Sigmoid colon (tissue), 4 donors: ENCODE measurements around the gene FBP2.

ENCODE experiments used
- POLR2A ChIP-seq, 2 donors: fragments of 450-650 bp; IDR thresholded peaks; one replicate each; pipeline ENCODE4 v1.6.1; 2016; ENCODE audit warnings: antibody characterized with exemption in 2 of 2, mild to moderate bottlenecking in 2 of 2, moderate library complexity in 2 of 2
- POLR2AphosphoS5 ChIP-seq, 4 donors: sonication (generic); formaldehyde crosslinking; IDR thresholded peaks; one replicate each; pipeline ENCODE4 v1.6.1; 2017; ENCODE audit warnings: antibody characterized with exemption in 4 of 4

DNA sequence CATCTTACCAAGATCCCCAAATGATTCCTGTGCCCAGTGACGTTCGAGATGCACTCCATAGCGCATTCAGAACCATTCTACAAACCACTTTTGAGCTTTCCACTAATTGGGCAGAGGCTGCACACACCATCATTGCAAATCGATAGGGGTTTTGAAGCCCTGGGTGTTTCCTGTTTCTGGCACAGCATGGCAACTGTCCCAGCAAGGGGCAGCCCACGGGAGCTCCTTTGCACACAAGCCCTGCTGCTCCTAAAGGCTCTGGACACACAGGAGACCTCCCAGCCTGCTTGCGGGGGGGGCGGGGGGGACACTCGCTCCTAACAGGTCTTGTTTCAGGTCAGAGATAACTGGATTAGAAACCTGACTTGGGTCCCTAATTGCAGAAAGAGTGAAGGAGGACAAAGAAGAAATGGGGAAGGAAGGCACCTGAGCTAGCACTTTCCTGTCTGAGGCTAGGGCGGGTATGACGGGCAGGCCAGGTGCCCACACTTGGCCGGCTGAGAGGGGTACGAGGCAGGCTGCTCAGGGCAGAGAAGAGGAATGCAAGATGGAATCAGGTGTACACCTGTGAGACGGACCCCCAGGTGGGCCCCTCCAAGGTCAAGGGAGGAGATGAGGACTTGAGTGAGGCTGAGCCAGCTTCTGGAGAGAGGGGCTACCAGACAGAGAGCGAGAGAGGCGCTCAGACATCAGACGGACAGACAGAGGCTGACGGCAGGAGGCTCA lies 44.9 kb upstream of the FBP2 start:
- TF ChIP-seq POLR2A (IDR thresholded peaks at IDR 0.05), result no peak
- no peak for TF ChIP-seq POLR2AphosphoS5 (IDR thresholded peaks at IDR 0.05)
